Tibial artery (tissue), 4 donors: ENCODE results near the gene ASPSCR1.

Experiments
- DNase-seq, 2 donors: peaks; one replicate each; pipeline ENCODE4 v3.0.0-alpha.2; 2019
- H3K27ac ChIP-seq, 2 donors: fragments of 200-600 bp; sonication (generic) in 1 of 2; 1 replicate in 1 of 2; 2 replicates in 1 of 2; pipeline ENCODE4 v1.5.1; 2018 to 2019; ENCODE audit warnings: mild to moderate bottlenecking in 1 of 2
- H3K27me3 ChIP-seq, 2 donors: fragments of 200-600 bp; sonication (generic) in 1 of 2; one replicate each; pipeline versions ENCODE4 v1.5.1 to v1.6.0; 2016 to 2019
- H3K36me3 ChIP-seq, 3 donors: fragments of 200-600 bp; sonication (generic) in 2 of 3; one replicate each; pipeline ENCODE4 v1.5.1; 2016 to 2019; ENCODE audit warnings: mild to moderate bottlenecking in 2 of 3
- H3K4me1 ChIP-seq, 4 donors: fragments of 200-600 bp; sonication (generic) in 2 of 4; 1 replicate in 3 of 4; 2 replicates in 1 of 4; pipeline ENCODE4 v1.5.1; 2016 to 2019
- H3K4me3 ChIP-seq, 2 donors: fragments of 200-600 bp; sonication (generic) in 1 of 2; 1 replicate in 1 of 2; 2 replicates in 1 of 2; pipeline ENCODE4 v1.5.1; 2018 to 2019; ENCODE audit warnings: mild to moderate bottlenecking in 2 of 2
- H3K9me3 ChIP-seq, 3 donors: fragments of 200-600 bp; sonication (generic) in 1 of 3; one replicate each; pipeline ENCODE4 v1.5.1; 2016 to 2019
- intact Hi-C: fragments of 100-400 bp; cut with DNase I; formaldehyde crosslinking; loops from one replicate; pipeline ENCODE4 v1.15.0; 2023; ENCODE audit warnings: low total_unique reads
- TF ChIP-seq, protein P1 (sequence below), 2 experiments: fragments of 200-600 bp in 1 of 2; fragments of 450-650 bp in 1 of 2; IDR thresholded peaks; one replicate each; pipeline ENCODE4 v1.5.1; 2017 to 2019; ENCODE audit warnings: antibody characterized with exemption in 2 of 2, mild to moderate bottlenecking in 1 of 2, moderate library complexity in 1 of 2

Gene ASPSCR1

DNA sequence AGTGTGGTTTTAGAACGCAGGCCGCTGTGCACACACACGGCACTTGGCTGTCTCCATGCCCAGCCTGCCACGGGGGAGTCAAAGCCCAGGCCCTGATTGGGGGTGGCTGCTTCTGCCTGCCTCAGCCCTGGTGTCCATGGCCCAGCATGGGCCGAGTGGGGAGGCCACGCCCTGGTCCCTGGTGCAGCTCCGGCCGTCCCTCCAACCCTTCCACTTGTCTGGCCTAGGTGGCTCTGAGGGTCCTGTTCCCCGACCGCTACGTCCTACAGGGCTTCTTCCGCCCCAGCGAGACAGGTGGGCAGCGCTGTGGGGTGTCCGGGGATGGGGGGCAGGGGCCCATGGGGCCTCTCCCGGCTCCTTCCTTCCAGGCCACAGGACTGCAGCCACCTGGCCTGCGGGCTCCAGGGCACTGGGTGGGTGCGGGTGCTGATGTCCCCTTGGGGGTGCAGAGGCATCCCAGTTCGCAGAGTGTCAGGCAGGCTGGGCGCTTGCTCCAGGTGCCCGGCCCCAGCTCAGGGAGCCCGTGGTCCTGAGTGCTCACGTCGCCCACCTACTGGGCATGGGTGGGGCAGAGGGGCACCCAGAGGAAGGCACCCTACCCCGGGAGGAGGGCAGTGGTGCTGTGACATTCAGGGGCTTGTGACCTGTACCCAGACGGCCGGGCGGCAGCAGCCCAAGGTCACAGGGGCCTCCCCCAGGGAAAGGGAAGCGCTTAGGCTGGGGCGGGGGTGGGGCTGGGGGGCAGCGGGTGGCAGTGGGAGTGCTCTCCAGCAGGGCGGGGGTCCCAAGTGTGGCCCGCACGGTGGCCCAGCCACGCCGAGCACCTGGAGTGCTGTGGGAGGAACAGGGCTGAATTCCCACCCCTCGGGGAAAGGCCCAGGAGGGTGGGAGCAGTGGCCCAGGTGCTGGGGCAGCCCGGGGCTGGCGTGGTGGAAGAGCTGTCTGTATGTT is 33.4 kb downstream of the ASPSCR1 start:
- no peak overlapping the region for H3K27ac ChIP-seq
- DNase-seq, result no peak
- H3K4me3 ChIP-seq, result no peak overlapping the region
- no peaks in the 10 kb centered on the region for H3K27me3 ChIP-seq
- no peaks in the 10 kb centered on the region for H3K9me3 ChIP-seq
- peaks cover 0 to 42% (median 22%) of the 10 kb centered on the region in 4 donors for H3K4me1 ChIP-seq
- peaks cover 0 to 29% (median 10%) of the 10 kb centered on the region in 3 donors for H3K36me3 ChIP-seq
- intact Hi-C loops, result no loop called here
- TF ChIP-seq, protein P1, sequence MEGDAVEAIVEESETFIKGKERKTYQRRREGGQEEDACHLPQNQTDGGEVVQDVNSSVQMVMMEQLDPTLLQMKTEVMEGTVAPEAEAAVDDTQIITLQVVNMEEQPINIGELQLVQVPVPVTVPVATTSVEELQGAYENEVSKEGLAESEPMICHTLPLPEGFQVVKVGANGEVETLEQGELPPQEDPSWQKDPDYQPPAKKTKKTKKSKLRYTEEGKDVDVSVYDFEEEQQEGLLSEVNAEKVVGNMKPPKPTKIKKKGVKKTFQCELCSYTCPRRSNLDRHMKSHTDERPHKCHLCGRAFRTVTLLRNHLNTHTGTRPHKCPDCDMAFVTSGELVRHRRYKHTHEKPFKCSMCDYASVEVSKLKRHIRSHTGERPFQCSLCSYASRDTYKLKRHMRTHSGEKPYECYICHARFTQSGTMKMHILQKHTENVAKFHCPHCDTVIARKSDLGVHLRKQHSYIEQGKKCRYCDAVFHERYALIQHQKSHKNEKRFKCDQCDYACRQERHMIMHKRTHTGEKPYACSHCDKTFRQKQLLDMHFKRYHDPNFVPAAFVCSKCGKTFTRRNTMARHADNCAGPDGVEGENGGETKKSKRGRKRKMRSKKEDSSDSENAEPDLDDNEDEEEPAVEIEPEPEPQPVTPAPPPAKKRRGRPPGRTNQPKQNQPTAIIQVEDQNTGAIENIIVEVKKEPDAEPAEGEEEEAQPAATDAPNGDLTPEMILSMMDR (IDR thresholded peaks at IDR 0.05), result no peak

- Histone ChIP-seq H3K27ac (no peak overlapping the region), H3K4me3 (no peak overlapping the region), H3K9me3 (no peaks in the 10 kb centered on the region), H3K36me3 (peaks cover 0 to 29% (median 10%) of the 10 kb centered on the region in 3 donors), H3K27me3 (no peaks in the 10 kb centered on the region), H3K4me1 (peaks cover 0 to 33% (median 14%) of the 10 kb centered on the region in 4 donors)
- no peak for DNase-seq
- TF ChIP-seq, protein P1 (IDR thresholded peaks at IDR 0.05), result no peak
- intact Hi-C loops, result no loop called here
Observed at GRCh38 chr17:82011617-82012187, 34.3 kb downstream of the ASPSCR1 start.

GRCh38 chr17:82012261-82012639 is 34.8 kb downstream of the ASPSCR1 start:
- Histone ChIP-seq H3K36me3 (peaks cover 0 to 34% (median 10%) of the 10 kb centered on the region in 3 donors), H3K27ac (peak overlapping the region in 1 of 2 donors; percentile 22), H3K4me3 (no peak overlapping the region), H3K27me3 (no peaks in the 10 kb centered on the region), H3K4me1 (peaks cover 0 to 28% (median 10%) of the 10 kb centered on the region in 4 donors), H3K9me3 (no peaks in the 10 kb centered on the region)
- DNase-seq, result no peak
- TF ChIP-seq, protein P1 (IDR thresholded peaks at IDR 0.05), result no peak
- intact Hi-C loops, result no loop called here

- Histone ChIP-seq H3K27me3 (no peaks in the 10 kb centered on the region), H3K4me1 (peaks cover 0 to 22% (median 5%) of the 10 kb centered on the region in 4 donors), H3K27ac (peak overlapping the region in 1 of 2 donors; percentile 22), H3K36me3 (peaks cover 0 to 39% (median 10%) of the 10 kb centered on the region in 3 donors), H3K4me3 (no peak overlapping the region), H3K9me3 (no peaks in the 10 kb centered on the region)
- TF ChIP-seq, protein P1 (IDR thresholded peaks at IDR 0.05), result no peak
- no peak for DNase-seq
- intact Hi-C loops, result no loop called here
Observed at GRCh38 chr17:82012640-82013295, 35.3 kb downstream of the ASPSCR1 start.

DNA sequence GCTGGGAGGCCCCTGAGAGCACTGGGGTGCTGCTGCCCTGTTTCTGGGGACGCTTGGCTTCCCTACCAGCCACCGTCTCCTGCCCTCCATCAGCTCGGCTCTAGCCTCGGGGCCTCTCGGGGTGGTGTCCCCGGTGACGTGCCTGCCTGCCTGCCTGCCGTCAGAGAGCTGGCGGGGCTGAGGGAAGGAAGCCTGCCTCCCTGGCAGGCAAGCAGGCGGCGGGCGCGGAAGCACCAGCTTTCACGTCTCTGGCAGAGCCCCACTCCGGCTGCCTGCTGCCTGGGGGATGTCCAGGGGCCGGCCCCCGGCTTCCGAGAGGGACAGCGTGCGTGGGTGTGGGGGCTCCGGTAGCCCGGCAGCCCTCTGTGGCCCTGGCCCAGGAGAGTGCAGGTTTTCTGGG is 35.9 kb downstream of the ASPSCR1 start:
- DNase-seq, result no peak
- H3K27ac ChIP-seq, result peak overlapping the region in 1 of 2 donors; percentile 22

More for the DNA sequence above, 35.9 kb downstream of the ASPSCR1 start:
- TF ChIP-seq, protein P1 (IDR thresholded peaks at IDR 0.05), result no peak
- intact Hi-C loops, result no loop called here
- H3K4me1 ChIP-seq, result peaks cover 0 to 17% (median under 1%) of the 10 kb centered on the region in 4 donors
- H3K27me3 ChIP-seq, result no peaks in the 10 kb centered on the region
- H3K9me3 ChIP-seq, result no peaks in the 10 kb centered on the region
- no peak overlapping the region for H3K4me3 ChIP-seq
- H3K36me3 ChIP-seq, result peaks cover 0 to 45% (median 13%) of the 10 kb centered on the region in 3 donors
